Measurements from ENCODE around the gene ZNF436.

GRCh38 chr1:23366598-23366997, 3.0 kb downstream of the ZNF436 start:
- TF ChIP-seq RAD21 (IDR thresholded peaks at IDR 0.05; ENCODE audit: low read depth) (no peak), CREB1 (IDR thresholded peaks at IDR 0.05; ENCODE audit: low read depth) (no peak), TCF12 (IDR thresholded peaks at IDR 0.05; ENCODE audit: low read depth) (no peak), USF1 (IDR thresholded peaks at IDR 0.05) (no peak), CEBPB (IDR thresholded peaks at IDR 0.05) (no peak), ZBTB7A (IDR thresholded peaks at IDR 0.05; ENCODE audit: low read depth) (no peak), TAF1 (IDR thresholded peaks at IDR 0.05; ENCODE audit: low read depth) (no peak)

All from Ishikawa (cell line).